GM12878 (cell line): Measurements from ENCODE around the gene TMA16. TPM values are rescaled to one million over a fixed set of nuclear protein-coding genes. Genes with fewer than 3 reads are reported as not detected.
"Not testable (repeated sequence)": the region's sequence is repeated elsewhere in the genome, so short reads cannot be mapped to it uniquely, and the experiment has no call there.

ENCODE experiments used
- ATAC-seq: fragments of 200-7000 bp; cut with Tn5 transposase; 3 replicates; pipeline ENCODE4 v1.9.1; 2020; ENCODE audit warnings: mild to moderate bottlenecking, moderate library complexity
- BruUV-seq: library from RNA; stranded (reverse); fragments of 400-500 nt; replicated peaks from 2 replicates; lab custom pipeline; 2021; lab: Mats Ljungman, UMichigan
- CTCF ChIA-PET: fragments of 300-600 bp; sonication (Branson Sonifier 250); formaldehyde crosslinking; extraction: SDS; loops from one replicate; lab custom pipeline; 2021; ENCODE audit warnings: inconsistent platforms; lab: Yijun Ruan, JAX
- POLR2A ChIA-PET: fragments of 350-600 bp; formaldehyde crosslinking; extraction: SDS; loops from one replicate; lab custom pipeline; 2021; ENCODE audit warnings: inconsistent platforms; lab: Charles Lee
- RAD21 ChIA-PET: fragments of 300-600 bp; sonication (Branson Sonifier 250); formaldehyde crosslinking; loops from one replicate; lab custom pipeline; 2023; ENCODE audit warnings: antibody characterized with exemption; ENCODE audit not compliant: unreplicated experiment; lab: Charles Lee
- SMC1A ChIA-PET: fragments of 300-600 bp; sonication (Branson Sonifier 250); formaldehyde crosslinking; loops from one replicate; lab custom pipeline; 2023; ENCODE audit not compliant: unreplicated experiment, uncharacterized antibody; lab: Charles Lee
- DNase-seq: peaks from one replicate; pipeline ENCODE4 v3.0.0-alpha.2; 2011; ENCODE audit warnings: low read depth, low spot score
- FAIRE-seq: peaks from 3 replicates; lab custom pipeline; 2011; peaks lifted over from hg19 to GRCh38; lab: Jason Lieb, UNC
- H2AFZ ChIP-seq: 2 replicates; pipeline ENCODE4 v1.6.0; 2011; ENCODE audit warnings: low read depth, low read length, control low read depth; ENCODE audit not compliant: control insufficient read depth
- H3K27ac ChIP-seq: 2 replicates; pipeline ENCODE4 v1.5.1; 2011; ENCODE audit warnings: control low read depth; ENCODE audit not compliant: control insufficient read depth, insufficient read depth
- H3K27me3 ChIP-seq, 2 experiments: replicated peaks in 1 of 2; 2 replicates each; pipeline versions ENCODE4 v1.6.0 to v1.6.1; 2011; ENCODE audit warnings: low read length in 1 of 2; ENCODE audit not compliant: control insufficient read depth in 2 of 2, insufficient read depth in 2 of 2
- H3K36me3 ChIP-seq, 2 experiments: 2 replicates each; pipeline ENCODE4 v1.5.1; 2011; ENCODE audit warnings: low read length in 1 of 2; ENCODE audit not compliant: control insufficient read depth in 2 of 2, insufficient read depth in 2 of 2
- H3K4me1 ChIP-seq: 2 replicates; pipeline ENCODE4 v1.6.1; 2011; ENCODE audit warnings: mild to moderate bottlenecking, low read length, moderate library complexity, mixed read lengths; ENCODE audit not compliant: control insufficient read depth, insufficient read depth
- H3K4me2 ChIP-seq: 2 replicates; pipeline ENCODE4 v1.6.0; 2011; ENCODE audit warnings: control low read depth; ENCODE audit not compliant: control insufficient read depth, insufficient read depth
- H3K4me3 ChIP-seq: fragments of 200-600 bp; sonication (generic); 2 replicates; pipeline ENCODE4 v1.5.1; 2016
- H3K79me2 ChIP-seq: 2 replicates; pipeline ENCODE4 v1.6.0; 2011; ENCODE audit warnings: low read length; ENCODE audit not compliant: control insufficient read depth, insufficient read depth
- H3K9ac ChIP-seq: 2 replicates; pipeline ENCODE4 v1.8.0; 2011; ENCODE audit warnings: low read length, control low read depth, mixed read lengths; ENCODE audit not compliant: control insufficient read depth, insufficient read depth
- H3K9me3 ChIP-seq: replicated peaks from 3 replicates; pipeline ENCODE4 v1.5.1; 2011; ENCODE audit warnings: mild to moderate bottlenecking, low read length; ENCODE audit not compliant: control insufficient read depth, insufficient read depth
- H4K20me1 ChIP-seq: 2 replicates; pipeline ENCODE4 v1.6.0; 2011; ENCODE audit not compliant: control insufficient read depth, insufficient read depth
- RAD51 ChIP-seq: fragments of 450-650 bp; IDR thresholded peaks from 2 replicates; pipeline ENCODE4 v1.6.1; 2016; ENCODE audit warnings: moderate library complexity, mild to moderate bottlenecking, inconsistent platforms
- WGBS: methylation state at CpG from one replicate; pipeline ENCODE4 v1.1.6; 2016; ENCODE audit warnings: low lambda C conversion rate; ENCODE audit not compliant: insufficient replicate concordance, insufficient coverage; ENCODE audit errors: missing lambda C conversion rate; 5-methylcytosine and 5-hydroxymethylcytosine counted together
- in situ Hi-C: fragments of 300-500 bp; cut with MboI; formaldehyde crosslinking; loops from 9 replicates; pipeline ENCODE4 v1.14.3; 2018; ENCODE audit warnings: mixed read lengths
- intact Hi-C: fragments of 100-400 bp; cut with micrococcal nuclease; formaldehyde crosslinking; loops from one replicate; pipeline ENCODE4 v1.14.2; 2022; ENCODE audit not compliant: unreplicated experiment
- polyA plus RNA-seq, 11 experiments: library from polyadenylated mRNA; depleted of rRNA in 4 of 11; unstranded in 6 of 11; stranded (reverse) in 5 of 11; fragments of >200 nt; fragmentation: Nextera tagmentation in 4 of 11; fragmentation: Illumina TruSeq in 1 of 11; extraction: Ambion mirVana in 4 of 11; extraction: Trizol in 1 of 11; gene quantifications; 1 replicate in 1 of 11; 2 replicates in 10 of 11; pipeline versions ENCODE4 v1.2.1 to v1.2.3, GENCODE V29; 2011 to 2016; ENCODE audit warnings: inconsistent platforms in 2 of 11, missing spikeins in 2 of 11, low read depth in 1 of 11
- total RNA-seq, 4 experiments: library from RNA; depleted of rRNA in 3 of 4; stranded (reverse); fragments of >200 nt in 3 of 4; fragmentation: Illumina TruSeq in 1 of 4; extraction: Trizol in 1 of 4; gene quantifications; 2 replicates each; pipeline versions ENCODE4 v1.2.1 to v1.2.3, GENCODE V29; 2013 to 2021
- TF ChIP-seq, protein P1 (sequence below): IDR thresholded peaks from 2 replicates; pipeline ENCODE4 v1.6.1; 2012; ENCODE audit warnings: mild to moderate bottlenecking, low read depth, low read length

The TMA16 gene
- total and polyA plus RNA-seq, 10 of the 15 experiments (the other 5 are each of a cell fraction or from before 2014, with no cell fraction given) = 37.9 to 91.0 (median 55.8) TPM

DNA sequence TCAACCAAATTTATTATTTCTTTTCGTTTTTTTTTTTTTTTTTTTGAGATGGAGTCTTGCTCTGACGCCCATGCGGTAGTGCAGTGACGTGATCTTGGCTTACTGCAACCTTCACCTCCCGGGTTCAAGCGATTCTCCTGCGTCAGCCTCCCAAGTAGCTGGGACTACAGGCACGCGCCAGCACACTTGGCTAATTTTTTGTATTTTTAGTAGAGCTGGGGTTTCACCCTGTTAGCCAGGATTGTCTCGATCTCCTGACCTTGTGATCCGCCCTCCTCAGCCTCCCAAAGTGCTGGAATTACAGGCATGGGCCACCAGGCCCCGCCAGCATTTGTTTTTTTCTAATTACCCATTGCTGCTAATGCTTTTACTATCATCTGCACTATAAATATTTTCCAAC lies 47.5 kb upstream of the TMA16 start:
- 58% methylated on average over 10 of the region's 12 CpGs for WGBS
- ATAC-seq, H3K27me3 ChIP-seq, H3K9ac ChIP-seq, H2AFZ ChIP-seq, intact Hi-C loops, H3K79me2 ChIP-seq, H4K20me1 ChIP-seq, H3K36me3 ChIP-seq, RAD21 ChIA-PET, SMC1A ChIA-PET, DNase-seq, H3K4me3 ChIP-seq, POLR2A ChIA-PET, H3K27ac ChIP-seq, BruUV-seq, FAIRE-seq, in situ Hi-C loops, H3K4me2 ChIP-seq, H3K9me3 ChIP-seq, H3K4me1 ChIP-seq: not testable (repeated sequence)
- CTCF ChIA-PET = interaction anchor here (1.2 kb wide), 1 partner anchor 38 kb away, joined by 3 read pairs; no protein-coding TSS in a partner anchor

DNA sequence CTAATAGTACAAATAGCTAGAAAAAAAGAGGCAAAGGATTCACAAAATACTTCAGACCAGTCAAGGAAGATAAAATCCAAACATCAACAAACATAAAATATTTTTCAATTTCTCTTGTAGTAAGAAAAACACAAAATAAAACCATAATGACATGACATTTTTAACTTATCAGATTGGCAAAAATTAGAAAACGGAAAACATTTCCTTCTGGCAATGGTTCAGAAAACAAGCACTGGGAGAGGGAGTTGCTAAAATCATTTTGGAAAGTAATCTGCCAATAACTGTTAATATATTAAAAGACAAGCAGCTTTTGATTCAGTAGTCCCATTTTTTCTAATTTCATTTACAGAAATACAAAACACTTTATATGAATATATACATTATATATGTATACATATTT lies 47.0 kb upstream of the TMA16 start:
- WGBS = 4% methylated on average over 1 of the region's 1 CpG
- no peak overlapping the region for H3K27ac ChIP-seq
- DNase-seq (no peak), ATAC-seq (no peak), FAIRE-seq (no peak)
- in situ Hi-C loops (no loop called here), intact Hi-C loops (no loop called here)
- H3K4me2 ChIP-seq = no peak overlapping the region
- H2AFZ ChIP-seq = no peak overlapping the region
- no peak overlapping the region for H3K4me3 ChIP-seq
- H3K9me3 ChIP-seq = no peaks in the 10 kb centered on the region
- ChIA-PET POLR2A (no interaction called here), RAD21 (no interaction called here), SMC1A (no interaction called here), CTCF (no interaction called here)
- H3K9ac ChIP-seq = no peak overlapping the region
- no peaks in the 10 kb centered on the region for H3K36me3 ChIP-seq
- TF ChIP-seq RAD51 = no peak
- TF ChIP-seq, protein P1, sequence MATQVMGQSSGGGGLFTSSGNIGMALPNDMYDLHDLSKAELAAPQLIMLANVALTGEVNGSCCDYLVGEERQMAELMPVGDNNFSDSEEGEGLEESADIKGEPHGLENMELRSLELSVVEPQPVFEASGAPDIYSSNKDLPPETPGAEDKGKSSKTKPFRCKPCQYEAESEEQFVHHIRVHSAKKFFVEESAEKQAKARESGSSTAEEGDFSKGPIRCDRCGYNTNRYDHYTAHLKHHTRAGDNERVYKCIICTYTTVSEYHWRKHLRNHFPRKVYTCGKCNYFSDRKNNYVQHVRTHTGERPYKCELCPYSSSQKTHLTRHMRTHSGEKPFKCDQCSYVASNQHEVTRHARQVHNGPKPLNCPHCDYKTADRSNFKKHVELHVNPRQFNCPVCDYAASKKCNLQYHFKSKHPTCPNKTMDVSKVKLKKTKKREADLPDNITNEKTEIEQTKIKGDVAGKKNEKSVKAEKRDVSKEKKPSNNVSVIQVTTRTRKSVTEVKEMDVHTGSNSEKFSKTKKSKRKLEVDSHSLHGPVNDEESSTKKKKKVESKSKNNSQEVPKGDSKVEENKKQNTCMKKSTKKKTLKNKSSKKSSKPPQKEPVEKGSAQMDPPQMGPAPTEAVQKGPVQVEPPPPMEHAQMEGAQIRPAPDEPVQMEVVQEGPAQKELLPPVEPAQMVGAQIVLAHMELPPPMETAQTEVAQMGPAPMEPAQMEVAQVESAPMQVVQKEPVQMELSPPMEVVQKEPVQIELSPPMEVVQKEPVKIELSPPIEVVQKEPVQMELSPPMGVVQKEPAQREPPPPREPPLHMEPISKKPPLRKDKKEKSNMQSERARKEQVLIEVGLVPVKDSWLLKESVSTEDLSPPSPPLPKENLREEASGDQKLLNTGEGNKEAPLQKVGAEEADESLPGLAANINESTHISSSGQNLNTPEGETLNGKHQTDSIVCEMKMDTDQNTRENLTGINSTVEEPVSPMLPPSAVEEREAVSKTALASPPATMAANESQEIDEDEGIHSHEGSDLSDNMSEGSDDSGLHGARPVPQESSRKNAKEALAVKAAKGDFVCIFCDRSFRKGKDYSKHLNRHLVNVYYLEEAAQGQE = no peak
- no peaks in the 10 kb centered on the region for H4K20me1 ChIP-seq
- no peaks in the 10 kb centered on the region for H3K4me1 ChIP-seq
- H3K79me2 ChIP-seq = no peaks in the 10 kb centered on the region
- H3K27me3 ChIP-seq = no peaks in the 10 kb centered on the region
- no TSS peak for BruUV-seq
